Hepatocyte (in vitro differentiated cells): ENCODE measurements around the gene MAP4. TPM values are rescaled to one million over a fixed set of nuclear protein-coding genes. Genes with fewer than 3 reads are reported as not detected.

Experiments used
- DNase-seq: peaks from one replicate; pipeline ENCODE4 v3.0.0-alpha.2; 2016; ENCODE audit warnings: low spot score
- H2AFZ ChIP-seq: fragments of 200-600 bp; sonication (generic); 2 replicates; pipeline ENCODE4 v1.6.0; 2016; ENCODE audit warnings: antibody characterized with exemption, mild to moderate bottlenecking
- H3K27ac ChIP-seq: fragments of 200-600 bp; sonication (generic); 2 replicates; pipeline ENCODE4 v1.5.1; 2016; ENCODE audit warnings: mild to moderate bottlenecking
- H3K27me3 ChIP-seq: fragments of 200-600 bp; sonication (generic); 2 replicates; pipeline ENCODE4 v1.6.1; 2016
- H3K36me3 ChIP-seq: fragments of 200-600 bp; sonication (generic); replicated peaks from 2 replicates; pipeline ENCODE4 v1.5.1; 2016; ENCODE audit warnings: low read depth; ENCODE audit not compliant: insufficient read depth
- H3K4me1 ChIP-seq: fragments of 200-600 bp; sonication (generic); 2 replicates; pipeline ENCODE4 v1.5.1; 2016; ENCODE audit warnings: mild to moderate bottlenecking, moderate library complexity; ENCODE audit not compliant: insufficient read depth
- H3K4me2 ChIP-seq: fragments of 200-600 bp; sonication (generic); 2 replicates; pipeline ENCODE4 v1.6.0; 2016
- H3K4me3 ChIP-seq: fragments of 200-600 bp; sonication (generic); 2 replicates; pipeline ENCODE4 v1.5.1; 2016; ENCODE audit warnings: mild to moderate bottlenecking
- H3K79me2 ChIP-seq: fragments of 200-600 bp; sonication (generic); 2 replicates; pipeline ENCODE4 v1.6.0; 2017; ENCODE audit warnings: mild to moderate bottlenecking
- H3K9me2 ChIP-seq: fragments of 200-600 bp; sonication (generic); replicated peaks from 2 replicates; pipeline ENCODE4 v1.6.0; 2017; ENCODE audit warnings: mild to moderate bottlenecking; ENCODE audit not compliant: insufficient read depth
- H3K9me3 ChIP-seq: fragments of 200-600 bp; sonication (generic); 2 replicates; pipeline ENCODE4 v1.5.1; 2016; ENCODE audit warnings: low read depth, mild to moderate bottlenecking
- H4K20me1 ChIP-seq: fragments of 200-600 bp; sonication (generic); 2 replicates; pipeline ENCODE4 v1.6.0; 2016; ENCODE audit warnings: mild to moderate bottlenecking; ENCODE audit not compliant: insufficient read depth, poor library complexity, severe bottlenecking
- CTCF ChIP-seq: fragments of 200-600 bp; sonication (generic); IDR thresholded peaks from 2 replicates; pipeline ENCODE4 v1.5.1; 2016; ENCODE audit warnings: antibody characterized with exemption, mild to moderate bottlenecking; ENCODE audit not compliant: poor library complexity
- EZH2 ChIP-seq: fragments of 200-600 bp; sonication (generic); IDR thresholded peaks from 2 replicates; pipeline ENCODE4 v1.6.1; 2016; ENCODE audit warnings: antibody characterized with exemption, mild to moderate bottlenecking, borderline replicate concordance
- EZH2phosphoT487 ChIP-seq: fragments of 200-600 bp; sonication (generic); IDR thresholded peaks from one replicate; pipeline ENCODE4 v1.6.1; 2018; ENCODE audit warnings: antibody characterized with exemption, mild to moderate bottlenecking, low read depth, moderate library complexity; ENCODE audit not compliant: unreplicated experiment, severe bottlenecking
- WGBS: methylation state at CpG from one replicate; pipeline ENCODE4 v1.1.6; 2016; ENCODE audit warnings: low lambda C conversion rate; ENCODE audit errors: missing lambda C conversion rate; 5-methylcytosine and 5-hydroxymethylcytosine counted together
- polyA plus RNA-seq: library from polyadenylated mRNA; unstranded; fragments of >200 nt; fragmentation: Nextera tagmentation; extraction: Ambion mirVana; gene quantifications from 2 replicates; pipeline ENCODE4 v1.2.1, GENCODE V29; 2016
- total RNA-seq: library from RNA; depleted of rRNA; stranded (reverse); fragments of >200 nt; gene quantifications from 2 replicates; pipeline ENCODE4 v1.2.3, GENCODE V29; 2014

Gene MAP4
- total and polyA plus RNA-seq, 2 experiments from 2014 or later: 85.5 to 91.3 TPM

- Histone ChIP-seq H3K27ac (no peak overlapping the region), H3K4me2 (no peak overlapping the region), H3K27me3 (no peaks in the 10 kb centered on the region), H3K9me2 (no peaks in the 10 kb centered on the region), H4K20me1 (no peaks in the 10 kb centered on the region), H3K9me3 (no peaks in the 10 kb centered on the region), H3K4me1 (no peaks in the 10 kb centered on the region), H2AFZ (no peak overlapping the region), H3K4me3 (no peak overlapping the region), H3K36me3 (no peaks in the 10 kb centered on the region), H3K79me2 (no peaks in the 10 kb centered on the region)
- TF ChIP-seq EZH2phosphoT487 (no peak), CTCF (no peak), EZH2 (no peak)
- no peak for DNase-seq
- WGBS: 95% methylated on average over 16 of the region's 21 CpGs
Observed at GRCh38 chr3:47855461-47856383, 160.5 kb downstream of the MAP4 start.

- no peak for TF ChIP-seq EZH2phosphoT487
- TF ChIP-seq EZH2: no peak
- no peak for TF ChIP-seq CTCF
- H3K79me2 ChIP-seq: no peaks in the 10 kb centered on the region
- H4K20me1 ChIP-seq: peaks cover 3% of the 10 kb centered on the region
- H3K9me2 ChIP-seq: no peaks in the 10 kb centered on the region
- no peaks in the 10 kb centered on the region for H3K36me3 ChIP-seq
- H3K4me3 ChIP-seq: no peak overlapping the region
- no peak overlapping the region for H3K4me2 ChIP-seq
- no peak for DNase-seq
- H3K4me1 ChIP-seq: no peaks in the 10 kb centered on the region
- H3K27me3 ChIP-seq: no peaks in the 10 kb centered on the region
- H2AFZ ChIP-seq: no peak overlapping the region
- no peaks in the 10 kb centered on the region for H3K9me3 ChIP-seq
- no peak overlapping the region for H3K27ac ChIP-seq
- 94% methylated on average over 14 of the region's 14 CpGs for WGBS
Observed at GRCh38 chr3:47854720-47855455, 161.3 kb downstream of the MAP4 start.

- WGBS: 99% methylated on average over 10 of the region's 11 CpGs
- no peaks in the 10 kb centered on the region for H3K79me2 ChIP-seq
- H3K4me1 ChIP-seq: no peaks in the 10 kb centered on the region
- H2AFZ ChIP-seq: no peak overlapping the region
- H3K27me3 ChIP-seq: no peaks in the 10 kb centered on the region
- H3K4me3 ChIP-seq: no peak overlapping the region
- H3K9me3 ChIP-seq: no peaks in the 10 kb centered on the region
- H3K4me2 ChIP-seq: no peak overlapping the region
- no peak for DNase-seq
- no peaks in the 10 kb centered on the region for H3K36me3 ChIP-seq
- no peaks in the 10 kb centered on the region for H3K9me2 ChIP-seq
- peaks cover 3% of the 10 kb centered on the region for H4K20me1 ChIP-seq
- no peak for TF ChIP-seq EZH2
- TF ChIP-seq EZH2phosphoT487: no peak
- no peak for TF ChIP-seq CTCF
- H3K27ac ChIP-seq: no peak overlapping the region
Observed at GRCh38 chr3:47854267-47854666, 161.9 kb downstream of the MAP4 start.
